WTC11 (cell line): ENCODE data around the gene IL24.

ENCODE experiments used
- CTCF ChIP-seq: fragments of 200-600 bp; IDR thresholded peaks from 2 replicates; pipeline ENCODE4 v1.8.0; 2022; ENCODE audit warnings: antibody characterized with exemption
- FOXJ3 ChIP-seq: sonication (generic); formaldehyde crosslinking; IDR thresholded peaks from 2 replicates; pipeline ENCODE4 v1.9.0; 2021; ENCODE audit warnings: missing genetic modification reagents, mild to moderate bottlenecking, borderline replicate concordance

GRCh38 chr1:206953626-206954025, 56.4 kb downstream of the IL24 start:
- TF ChIP-seq FOXJ3 (CRISPR knock-in tag) (no peak), CTCF (no peak)
